IPS-18c (cell line): Measurements from ENCODE around the gene OR52I1.
A peak's percentile ranks its signal among the peaks of the same experiment; 100 is the strongest.

ENCODE experiments used
- H3K4me3 ChIP-seq: 2 replicates; pipeline ENCODE4 v1.7.0; 2013; ENCODE audit warnings: low read depth, mild to moderate bottlenecking, low read length, moderate library complexity; ENCODE audit not compliant: insufficient read depth
- H3K9me3 ChIP-seq: one replicate; pipeline ENCODE4 v1.6.1; 2013; ENCODE audit warnings: mild to moderate bottlenecking, low read length, moderate library complexity; ENCODE audit not compliant: control insufficient read depth, insufficient read depth

OR52I1 gene

GRCh38 chr11:4607096-4607495, 13.3 kb downstream of the OR52I1 start:
- peak overlapping the region; percentile 68 for H3K4me3 ChIP-seq

GRCh38 chr11:4607781-4608666, 14.2 kb downstream of the OR52I1 start, which contains the start of gene TRIM68:
Gene TRIM68, minus strand, starts transcription at chr11:4608231. Its CDS starts 2,727 bp downstream, at chr11:4605504.
- no peaks in the 10 kb centered on the region for H3K9me3 ChIP-seq
- H3K4me3 ChIP-seq: peak within 1 kb of the TSS; percentile 68

More at GRCh38 chr11:4607096-4607495, 13.3 kb downstream of the OR52I1 start:
- H3K9me3 ChIP-seq: no peaks in the 10 kb centered on the region

- H3K4me3 ChIP-seq: no peak overlapping the region
- H3K9me3 ChIP-seq: no peaks in the 10 kb centered on the region
Measured at GRCh38 chr11:4610258-4610935, 16.6 kb downstream of the OR52I1 start.

DNA sequence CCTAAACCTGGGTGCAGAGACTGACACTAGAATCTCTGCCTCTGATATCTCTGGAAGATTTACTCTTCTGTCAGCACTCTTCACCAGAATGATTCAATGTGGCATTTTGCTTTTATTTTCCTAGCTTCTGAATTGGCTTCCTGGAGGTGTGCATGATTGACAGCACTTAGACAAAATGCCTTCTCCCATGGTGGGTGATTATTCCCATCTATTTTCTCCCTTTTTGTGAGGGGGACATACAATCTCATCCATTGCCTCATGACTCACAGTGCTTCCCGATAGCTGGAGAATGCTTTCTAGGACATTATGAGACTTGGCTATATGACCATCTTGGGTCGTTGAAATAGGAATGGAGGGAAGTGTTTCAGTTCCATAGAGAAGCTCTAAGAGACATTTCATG, 18.1 kb downstream of the OR52I1 start:
- H3K4me3 ChIP-seq: no peak overlapping the region
- no peaks in the 10 kb centered on the region for H3K9me3 ChIP-seq

DNA sequence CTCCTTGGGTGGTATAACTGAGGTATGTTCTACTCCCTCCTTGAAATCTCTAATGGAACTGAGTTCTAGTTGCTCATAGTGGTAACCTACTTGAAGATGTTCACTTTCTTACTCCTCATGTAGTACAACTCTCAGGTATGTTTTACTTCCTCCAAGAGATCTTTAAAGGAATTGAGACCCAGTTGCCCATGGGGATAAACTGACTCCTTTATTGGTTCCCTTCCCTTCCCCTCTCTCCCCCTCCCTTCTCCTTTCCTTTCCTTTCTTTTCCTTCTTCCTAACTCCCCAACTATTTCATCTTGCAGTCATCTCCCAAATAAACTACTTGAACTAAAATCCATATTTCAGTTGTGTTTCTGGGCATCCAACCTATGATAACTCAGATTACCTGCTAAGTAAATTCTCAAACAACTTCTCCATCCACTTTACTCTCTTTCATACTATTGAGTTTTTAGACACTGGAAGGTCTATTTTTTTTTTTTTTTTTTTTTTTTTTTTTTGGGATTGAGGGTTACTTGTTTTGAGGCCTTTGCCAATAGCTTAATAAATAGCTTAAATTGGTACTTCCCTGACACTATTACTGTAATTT, 22.1 kb downstream of the OR52I1 start:
- no peak overlapping the region for H3K4me3 ChIP-seq
- no peaks in the 10 kb centered on the region for H3K9me3 ChIP-seq

DNA sequence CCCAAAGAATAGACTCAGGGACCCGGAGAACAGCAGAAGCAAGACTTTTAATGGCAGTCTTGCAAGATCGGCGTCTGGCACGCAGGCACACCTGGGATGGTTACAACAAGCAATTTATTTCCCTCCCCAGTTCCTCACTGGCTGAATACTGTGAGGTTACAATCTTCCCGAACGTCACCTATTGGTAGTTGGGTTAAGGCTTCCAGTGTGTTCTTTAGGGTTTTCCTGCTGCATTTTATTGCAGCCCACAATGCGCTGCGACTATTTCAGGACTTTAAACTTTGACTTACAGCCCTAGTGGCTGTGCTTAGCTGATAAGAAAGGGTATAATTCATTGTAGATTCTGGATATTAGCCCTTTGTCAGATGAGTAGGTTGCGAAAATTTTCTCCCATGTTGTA, 25.7 kb downstream of the OR52I1 start:
- H3K4me3 ChIP-seq: no peak overlapping the region

DNA sequence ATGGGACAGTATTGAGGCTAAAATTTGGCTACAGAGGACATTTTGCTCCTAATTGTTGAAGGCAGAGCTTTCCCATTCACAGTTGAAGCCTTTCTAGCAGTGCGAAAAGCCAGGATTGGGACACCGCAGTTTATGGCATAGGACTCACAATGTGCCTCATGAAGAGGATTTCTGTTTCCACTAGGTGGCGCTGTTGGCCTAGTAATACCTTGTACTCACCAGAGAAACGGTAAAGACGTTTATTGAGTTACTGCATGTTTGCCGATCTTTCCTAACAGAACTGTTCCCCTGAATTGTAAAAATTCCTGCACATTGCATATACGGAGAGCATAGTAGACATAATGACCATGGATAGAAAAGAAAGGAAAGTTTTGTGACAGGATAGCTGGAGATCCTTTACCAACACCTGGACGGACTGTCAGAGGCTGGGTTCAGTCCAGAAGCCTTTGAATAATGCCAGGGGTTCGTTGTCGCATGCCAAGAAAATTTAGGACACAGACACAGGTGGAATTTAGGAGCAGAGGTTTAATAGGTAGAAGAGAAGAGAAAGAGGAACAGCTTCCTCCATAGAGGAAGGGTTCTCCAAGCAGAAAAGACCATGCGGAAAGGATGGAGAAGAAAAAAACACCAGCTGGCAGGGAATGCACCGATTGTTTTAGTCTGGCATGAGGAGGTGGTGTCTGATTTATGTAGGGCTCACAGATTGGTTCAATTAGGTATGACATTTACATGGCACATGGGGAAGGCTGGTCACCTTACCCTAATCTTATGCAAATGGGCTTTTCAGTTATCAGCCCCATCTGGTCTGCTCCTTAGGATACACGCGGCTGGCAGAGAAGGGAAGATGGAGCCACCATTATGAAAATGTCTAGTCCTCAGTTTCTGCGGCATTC, 32.6 kb downstream of the OR52I1 start:
- Histone ChIP-seq H3K4me3 (no peak overlapping the region), H3K9me3 (no peaks in the 10 kb centered on the region)

More for the DNA sequence above, 25.7 kb downstream of the OR52I1 start:
- no peaks in the 10 kb centered on the region for H3K9me3 ChIP-seq

DNA sequence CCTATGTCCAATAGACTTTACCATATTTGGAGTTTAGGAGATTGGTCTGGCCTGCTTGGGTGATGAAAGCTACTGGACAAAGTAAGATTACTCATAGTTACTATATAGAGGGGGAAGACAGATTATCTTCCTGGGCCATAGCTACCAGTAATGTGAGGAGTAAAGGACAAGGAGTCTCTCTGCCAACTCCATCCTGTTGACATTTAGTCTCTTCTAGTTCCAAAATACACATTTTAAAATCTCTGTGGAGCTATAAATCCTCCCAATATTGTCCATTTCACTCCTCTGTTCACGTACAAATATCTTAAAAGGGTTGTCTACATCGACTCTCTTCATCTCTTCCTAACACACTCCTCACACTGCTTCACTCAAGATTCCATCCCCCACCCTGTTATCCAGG, 42.3 kb downstream of the OR52I1 start:
- Histone ChIP-seq H3K4me3 (no peak overlapping the region), H3K9me3 (no peaks in the 10 kb centered on the region)

- Histone ChIP-seq H3K9me3 (no peaks in the 10 kb centered on the region), H3K4me3 (no peak within 1 kb of the TSS)
Measured at GRCh38 chr11:4636962-4637661, 43.3 kb downstream of the OR52I1 start, which contains the start of gene OR51D1. Gene OR51D1, plus strand, starts transcription at chr11:4637477. Its CDS starts 2,314 bp downstream, at chr11:4639791.

DNA sequence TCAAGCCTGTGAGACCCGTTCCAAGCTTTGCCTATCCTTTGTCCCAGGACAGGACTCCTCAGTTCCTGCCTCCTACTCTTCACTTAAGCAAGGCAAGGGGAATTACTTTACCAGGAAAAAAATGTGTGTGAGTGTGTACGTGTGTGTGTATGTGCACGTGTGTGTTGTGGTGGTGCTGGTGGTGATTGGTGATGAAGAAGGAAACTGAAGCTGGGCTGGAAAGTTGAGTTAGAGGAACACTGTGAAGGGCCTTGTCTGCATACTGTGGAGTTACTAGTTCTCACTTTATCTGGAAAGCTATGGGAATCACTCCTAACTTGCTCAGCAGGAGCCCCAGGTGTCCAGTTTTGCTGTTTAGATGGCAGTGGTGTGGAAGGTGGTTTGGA, 43.8 kb downstream of the OR52I1 start:
- Histone ChIP-seq H3K9me3 (no peaks in the 10 kb centered on the region), H3K4me3 (no peak overlapping the region)

GRCh38 chr11:4639931-4640330, 46.1 kb downstream of the OR52I1 start:
- H3K9me3 ChIP-seq: no peaks in the 10 kb centered on the region
- H3K4me3 ChIP-seq: no peak overlapping the region

DNA sequence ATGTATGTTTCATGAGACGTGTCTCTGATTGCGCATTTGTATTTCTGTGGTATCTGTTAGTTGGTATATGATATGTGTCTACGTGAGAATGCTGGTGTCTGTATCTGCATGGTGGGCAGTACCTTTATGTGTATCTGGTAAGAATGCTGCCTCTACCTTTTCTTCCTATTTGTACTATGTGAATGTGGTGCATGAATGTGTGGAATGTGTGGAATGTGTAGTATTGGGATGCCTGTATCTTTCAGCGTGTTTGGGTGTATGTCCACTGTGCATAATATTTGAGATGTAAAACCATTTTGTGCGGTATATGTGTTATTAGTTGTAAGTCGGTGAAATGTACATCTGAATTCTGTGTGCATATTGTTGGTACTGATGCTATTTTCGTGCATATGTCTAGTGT, 47.7 kb downstream of the OR52I1 start:
- Histone ChIP-seq H3K9me3 (no peaks in the 10 kb centered on the region), H3K4me3 (no peak overlapping the region)

GRCh38 chr11:4642043-4642442, 48.2 kb downstream of the OR52I1 start:
- no peak overlapping the region for H3K4me3 ChIP-seq
- H3K9me3 ChIP-seq: no peaks in the 10 kb centered on the region

GRCh38 chr11:4643076-4643475, 49.2 kb downstream of the OR52I1 start:
- Histone ChIP-seq H3K9me3 (no peaks in the 10 kb centered on the region), H3K4me3 (no peak overlapping the region)

GRCh38 chr11:4643682-4644081, 49.8 kb downstream of the OR52I1 start, which contains the start of gene OR51E1:
Gene OR51E1, plus strand, starts transcription at chr11:4643982. Its CDS starts 8,545 bp downstream, at chr11:4652527.
- Histone ChIP-seq H3K4me3 (no peak within 1 kb of the TSS), H3K9me3 (peaks cover 2% of the 10 kb centered on the region)

- H3K9me3 ChIP-seq: peaks cover 2% of the 10 kb centered on the region
- no peak overlapping the region for H3K4me3 ChIP-seq
Measured at GRCh38 chr11:4644233-4644632, 50.4 kb downstream of the OR52I1 start.
